ENCODE results near the gene GAST. TPM values are rescaled to one million over a fixed set of nuclear protein-coding genes. Genes with fewer than 3 reads are reported as not detected.

Gene GAST
- total RNA-seq, 1 experiment from 2014 or later: not detected

GRCh38 chr17:41664587-41665565 is 47.3 kb upstream of the GAST start:
- Mint-ChIP-seq H3K27me3 (ENCODE audit: low read depth) (peaks cover 39% of the 10 kb centered on the region), H3K36me3 (ENCODE audit: insufficient read depth in 1 of 3, low read depth in 3 of 3) (no peaks in the 10 kb centered on the region), H3K4me3 (peak overlapping the region in 1 of 2 experiments; percentile 73; a peak in 2 of 5 replicates), H3K27ac (no peak overlapping the region), H3K9me3 (no peaks in the 10 kb centered on the region), H3K4me1 (peaks cover 16 to 21% of the 10 kb centered on the region in 2 experiments)
- no peak for TF ChIP-seq CTCF (conservative IDR thresholded peaks at IDR 0.05)
- no peak overlapping the region for H4K8ac ChIP-seq (replicated peaks; ENCODE audit: insufficient read length, low read depth, low read length)
- H2BK20ac ChIP-seq (ENCODE audit: low read depth, low read length, poor library complexity, severe bottlenecking): no peak overlapping the region
- H4K20me1 ChIP-seq (ENCODE audit: control insufficient read depth, insufficient read depth, insufficient read length): no peaks in the 10 kb centered on the region
- no peak overlapping the region for H3K14ac ChIP-seq (ENCODE audit: insufficient read depth, low read length)
- H2AFZ ChIP-seq (ENCODE audit: low read length): no peak overlapping the region
- no peak overlapping the region for H2BK15ac ChIP-seq (ENCODE audit: low read depth, low read length)
- no CpG with 5 or more reads among the region's 15 CpGs for WGBS (ENCODE audit: extremely low coverage, insufficient read length, low lambda C conversion rate)
- H3K18ac ChIP-seq (ENCODE audit: insufficient read length, low read depth, low read length): peak overlapping the region; percentile 2
- no peaks in the 10 kb centered on the region for H3K79me2 ChIP-seq (ENCODE audit: insufficient read depth, low read length)
- H3K27ac ChIP-seq (ENCODE audit: insufficient read length, low read depth, low read length): no peak overlapping the region
- no peak overlapping the region for H3K4me2 ChIP-seq (ENCODE audit: insufficient read depth, insufficient read length, low read length)
- no peak overlapping the region for H2BK12ac ChIP-seq (ENCODE audit: insufficient read length, low read depth, low read length)
- H3K27me3 ChIP-seq (ENCODE audit: insufficient read depth, low read length): peaks cover 3% of the 10 kb centered on the region; the same call in 1 of the 2 replicates
- no peak overlapping the region for H3K23ac ChIP-seq (ENCODE audit: insufficient read length, low read depth, low read length)
- H3K23me2 ChIP-seq (ENCODE audit: insufficient read length, low read depth, low read length, poor library complexity, severe bottlenecking): peaks cover 11% of the 10 kb centered on the region
- H3K9me3 ChIP-seq (ENCODE audit: control insufficient read depth, low read depth, low read length): no peaks in the 10 kb centered on the region
- H3K4me1 ChIP-seq (ENCODE audit: insufficient read depth, low read length): no peaks in the 10 kb centered on the region; the same call in 1 of the 2 replicates
- H2BK120ac ChIP-seq (ENCODE audit: low read depth, low read length, poor library complexity, severe bottlenecking): no peak overlapping the region
- H2AK5ac ChIP-seq (ENCODE audit: insufficient read length, low read length): no peak overlapping the region
- no peak overlapping the region for H3K4ac ChIP-seq (ENCODE audit: low read depth, low read length)
- H4K91ac ChIP-seq (ENCODE audit: insufficient read length, low read depth, low read length): no peak overlapping the region
- no peak for DNase-seq
- no peak overlapping the region for H2BK5ac ChIP-seq (ENCODE audit: insufficient read length, low read length)
- no peak overlapping the region for H3K9ac ChIP-seq (ENCODE audit: extremely low read depth, insufficient read length, low read length)
- no peak overlapping the region for H4K5ac ChIP-seq (ENCODE audit: insufficient read length, low read depth, low read length)
- H3T11ph ChIP-seq (ENCODE audit: low read length): no peak overlapping the region
- H3K56ac ChIP-seq (ENCODE audit: insufficient read length, low read depth, low read length): no peak overlapping the region
- H3K79me1 ChIP-seq (ENCODE audit: insufficient read depth, low read depth, low read length, poor library complexity, severe bottlenecking): no peaks in the 10 kb centered on the region
